ENCODE results near the gene CEBPZ. TPM values are rescaled to one million over a fixed set of nuclear protein-coding genes. Genes with fewer than 3 reads are reported as not detected.
A peak's percentile ranks its signal among the peaks of the same experiment; 100 is the strongest.

The CEBPZ gene
- total and polyA plus RNA-seq, 2 of the 13 experiments (the other 11 are each of a cell fraction or from before 2014, with no cell fraction given), result 14.4 to 117 TPM

DNA sequence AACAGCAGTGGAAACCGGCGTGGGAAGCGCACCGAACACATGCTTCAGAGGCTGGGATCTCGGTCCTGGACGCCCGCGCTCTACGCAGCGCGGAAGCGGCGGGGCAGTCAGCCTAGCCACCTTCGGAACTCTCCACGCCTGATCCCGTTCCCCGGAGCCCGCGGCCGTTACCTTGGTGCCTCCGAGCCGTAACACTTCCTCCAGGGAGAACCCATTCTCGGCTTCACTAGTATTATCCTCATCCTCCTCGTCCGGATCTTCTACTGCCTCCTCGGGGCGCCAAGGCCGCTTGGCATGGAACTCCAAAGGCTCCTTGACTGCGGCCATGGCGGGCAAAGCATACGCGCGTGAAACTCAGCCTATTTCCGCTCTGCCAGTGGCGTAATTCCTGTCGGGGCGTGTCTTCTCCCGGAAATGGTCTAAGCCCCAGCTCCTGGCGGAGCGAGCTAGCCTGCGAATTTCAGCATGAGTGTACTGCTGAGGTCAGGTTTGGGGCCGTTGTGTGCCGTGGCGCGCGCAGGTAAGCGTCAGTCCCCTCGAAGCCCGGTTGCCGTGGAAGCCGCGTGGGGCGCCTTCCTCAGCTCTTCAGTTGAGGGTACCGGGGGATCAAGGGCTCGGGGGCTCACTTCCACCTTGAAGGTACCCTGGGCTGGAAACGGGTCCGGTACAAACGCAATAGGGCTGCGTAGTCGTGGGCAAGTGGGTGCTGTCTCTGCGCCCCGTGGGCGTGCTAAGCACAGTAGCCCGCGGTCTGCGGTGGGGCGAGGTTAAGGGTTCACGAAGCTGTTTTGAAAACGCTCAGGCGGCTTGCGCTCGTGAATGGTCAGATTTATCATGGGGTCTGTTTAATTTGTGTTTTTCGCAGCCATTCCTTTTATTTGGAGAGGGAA lies at the start of gene CEBPZ, which contains the start of gene NDUFAF7 (continued):
- peak; percentile 14; the same call in 1 of the 2 replicates for TF ChIP-seq HHEX (CRISPR knock-in tag; IDR thresholded peaks at IDR 0.05)
- TF ChIP-seq HMG20A (CRISPR knock-in tag; IDR thresholded peaks at IDR 0.05; ENCODE audit: borderline replicate concordance), result peak; percentile 15; the same call in 1 of the 2 replicates
- peak; percentile 96; the same call in 1 of the 2 replicates for TF ChIP-seq ZNF737 (CRISPR knock-in tag; IDR thresholded peaks at IDR 0.05; ENCODE audit: borderline replicate concordance)
- TF ChIP-seq NPAS2 (CRISPR knock-in tag; IDR thresholded peaks at IDR 0.05; ENCODE audit: borderline replicate concordance), result no peak
- no peak for TF ChIP-seq SRSF9 (IDR thresholded peaks at IDR 0.05; ENCODE audit: borderline replicate concordance, insufficient read depth, low read depth, low read length, poor library complexity, severe bottlenecking)
- TF ChIP-seq LCORL (IDR thresholded peaks at IDR 0.05), result no peak
- peak; percentile 49 for TF ChIP-seq LCORL (CRISPR knock-in tag; IDR thresholded peaks at IDR 0.05)
- no peak for TF ChIP-seq TRIM24 (CRISPR knock-in tag; IDR thresholded peaks at IDR 0.05)
- TF ChIP-seq, protein P1, sequence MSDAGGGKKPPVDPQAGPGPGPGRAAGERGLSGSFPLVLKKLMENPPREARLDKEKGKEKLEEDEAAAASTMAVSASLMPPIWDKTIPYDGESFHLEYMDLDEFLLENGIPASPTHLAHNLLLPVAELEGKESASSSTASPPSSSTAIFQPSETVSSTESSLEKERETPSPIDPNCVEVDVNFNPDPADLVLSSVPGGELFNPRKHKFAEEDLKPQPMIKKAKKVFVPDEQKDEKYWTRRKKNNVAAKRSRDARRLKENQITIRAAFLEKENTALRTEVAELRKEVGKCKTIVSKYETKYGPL (CRISPR knock-in tag; IDR thresholded peaks at IDR 0.05), result peak; percentile 65; the same call in 1 of the 2 replicates
- peak; percentile 95 for TF ChIP-seq KLF11 (CRISPR knock-in tag; IDR thresholded peaks at IDR 0.05)
- TF ChIP-seq, protein P2, sequence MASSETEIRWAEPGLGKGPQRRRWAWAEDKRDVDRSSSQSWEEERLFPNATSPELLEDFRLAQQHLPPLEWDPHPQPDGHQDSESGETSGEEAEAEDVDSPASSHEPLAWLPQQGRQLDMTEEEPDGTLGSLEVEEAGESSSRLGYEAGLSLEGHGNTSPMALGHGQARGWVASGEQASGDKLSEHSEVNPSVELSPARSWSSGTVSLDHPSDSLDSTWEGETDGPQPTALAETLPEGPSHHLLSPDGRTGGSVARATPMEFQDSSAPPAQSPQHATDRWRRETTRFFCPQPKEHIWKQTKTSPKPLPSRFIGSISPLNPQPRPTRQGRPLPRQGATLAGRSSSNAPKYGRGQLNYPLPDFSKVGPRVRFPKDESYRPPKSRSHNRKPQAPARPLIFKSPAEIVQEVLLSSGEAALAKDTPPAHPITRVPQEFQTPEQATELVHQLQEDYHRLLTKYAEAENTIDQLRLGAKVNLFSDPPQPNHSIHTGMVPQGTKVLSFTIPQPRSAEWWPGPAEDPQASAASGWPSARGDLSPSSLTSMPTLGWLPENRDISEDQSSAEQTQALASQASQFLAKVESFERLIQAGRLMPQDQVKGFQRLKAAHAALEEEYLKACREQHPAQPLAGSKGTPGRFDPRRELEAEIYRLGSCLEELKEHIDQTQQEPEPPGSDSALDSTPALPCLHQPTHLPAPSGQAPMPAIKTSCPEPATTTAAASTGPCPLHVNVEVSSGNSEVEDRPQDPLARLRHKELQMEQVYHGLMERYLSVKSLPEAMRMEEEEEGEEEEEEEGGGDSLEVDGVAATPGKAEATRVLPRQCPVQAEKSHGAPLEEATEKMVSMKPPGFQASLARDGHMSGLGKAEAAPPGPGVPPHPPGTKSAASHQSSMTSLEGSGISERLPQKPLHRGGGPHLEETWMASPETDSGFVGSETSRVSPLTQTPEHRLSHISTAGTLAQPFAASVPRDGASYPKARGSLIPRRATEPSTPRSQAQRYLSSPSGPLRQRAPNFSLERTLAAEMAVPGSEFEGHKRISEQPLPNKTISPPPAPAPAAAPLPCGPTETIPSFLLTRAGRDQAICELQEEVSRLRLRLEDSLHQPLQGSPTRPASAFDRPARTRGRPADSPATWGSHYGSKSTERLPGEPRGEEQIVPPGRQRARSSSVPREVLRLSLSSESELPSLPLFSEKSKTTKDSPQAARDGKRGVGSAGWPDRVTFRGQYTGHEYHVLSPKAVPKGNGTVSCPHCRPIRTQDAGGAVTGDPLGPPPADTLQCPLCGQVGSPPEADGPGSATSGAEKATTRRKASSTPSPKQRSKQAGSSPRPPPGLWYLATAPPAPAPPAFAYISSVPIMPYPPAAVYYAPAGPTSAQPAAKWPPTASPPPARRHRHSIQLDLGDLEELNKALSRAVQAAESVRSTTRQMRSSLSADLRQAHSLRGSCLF (CRISPR knock-in tag; IDR thresholded peaks at IDR 0.05; ENCODE audit: borderline replicate concordance), result no peak; the same call in 1 of the 2 replicates
- TF ChIP-seq, protein P3, sequence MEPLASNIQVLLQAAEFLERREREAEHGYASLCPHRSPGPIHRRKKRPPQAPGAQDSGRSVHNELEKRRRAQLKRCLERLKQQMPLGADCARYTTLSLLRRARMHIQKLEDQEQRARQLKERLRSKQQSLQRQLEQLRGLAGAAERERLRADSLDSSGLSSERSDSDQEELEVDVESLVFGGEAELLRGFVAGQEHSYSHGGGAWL (CRISPR knock-in tag; IDR thresholded peaks at IDR 0.05), result peak; percentile 83; the same call in 1 of the 2 replicates
- peak; percentile 64; the same call in 1 of the 2 replicates for TF ChIP-seq MTA1 (CRISPR knock-in tag; IDR thresholded peaks at IDR 0.05; ENCODE audit: borderline replicate concordance)
- TF ChIP-seq ZNF33B (CRISPR knock-in tag; IDR thresholded peaks at IDR 0.05), result peak; percentile 86; the same call in 1 of the 2 replicates
- TF ChIP-seq ZNF777 (CRISPR knock-in tag; IDR thresholded peaks at IDR 0.05), result peak; percentile 69
- TF ChIP-seq KAT7 (CRISPR knock-in tag; IDR thresholded peaks at IDR 0.05; ENCODE audit: borderline replicate concordance), result peak; percentile 79
- peak; percentile 76; the same call in 1 of the 2 replicates for TF ChIP-seq SAFB2 (CRISPR knock-in tag; IDR thresholded peaks at IDR 0.05; ENCODE audit: borderline replicate concordance, low read depth)
- peak; percentile 94 for TF ChIP-seq ZNF431 (CRISPR knock-in tag; IDR thresholded peaks at IDR 0.05; ENCODE audit: borderline replicate concordance, low read depth)
- no peak for TF ChIP-seq SOX13 (IDR thresholded peaks at IDR 0.05)
- no peak; a peak in 1 of 4 replicates for TF ChIP-seq SOX13 (CRISPR knock-in tag; conservative IDR thresholded peaks at IDR 0.05 in 1 of 2, IDR thresholded peaks at IDR 0.05 in 1 of 2)
